ENCODE data around the gene NFATC2IP. TPM values are rescaled to one million over a fixed set of nuclear protein-coding genes. Genes with fewer than 3 reads are reported as not detected.

The NFATC2IP gene
- total and polyA plus RNA-seq, 2 of the 13 experiments (the other 11 are each of a cell fraction or from before 2014, with no cell fraction given) = 32.1 to 48.5 TPM

- TF ChIP-seq ZNF574 (CRISPR knock-in tag; IDR thresholded peaks at IDR 0.05) (peak; percentile 56; the same call in 1 of the 2 replicates), HMG20A (CRISPR knock-in tag; IDR thresholded peaks at IDR 0.05; ENCODE audit: borderline replicate concordance) (peak; percentile 64; the same call in 1 of the 2 replicates), RFXANK (CRISPR knock-in tag; IDR thresholded peaks at IDR 0.05) (no peak), ZNF205 (CRISPR knock-in tag; IDR thresholded peaks at IDR 0.05) (no peak), HNRNPK (IDR thresholded peaks at IDR 0.05; ENCODE audit: low read depth, low read length, poor library complexity, severe bottlenecking) (no peak), SMAD3 (CRISPR knock-in tag; IDR thresholded peaks at IDR 0.05) (0 out of 2 replicates have a peak, but pooled peaks have one; percentile 40), ZNF713 (CRISPR knock-in tag; IDR thresholded peaks at IDR 0.05) (no peak), RNF2 (conservative IDR thresholded peaks at IDR 0.05; ENCODE audit: low read depth) (no peak), IKZF5 (CRISPR knock-in tag; IDR thresholded peaks at IDR 0.05) (peak; percentile 55; the same call in 1 of the 2 replicates), PRMT3 (CRISPR knock-in tag; IDR thresholded peaks at IDR 0.05; ENCODE audit: borderline replicate concordance, low read depth) (no peak), SATB2 (CRISPR knock-in tag; IDR thresholded peaks at IDR 0.05) (no peak), ZNF468 (CRISPR knock-in tag; IDR thresholded peaks at IDR 0.05) (no peak), NFIB (CRISPR knock-in tag; IDR thresholded peaks at IDR 0.05; ENCODE audit: borderline replicate concordance) (no peak), ZNF75D (CRISPR knock-in tag; IDR thresholded peaks at IDR 0.05; ENCODE audit: borderline replicate concordance) (no peak), ZNF83 (CRISPR knock-in tag; IDR thresholded peaks at IDR 0.05; ENCODE audit: borderline replicate concordance) (no peak), TOPORS (CRISPR knock-in tag; IDR thresholded peaks at IDR 0.05) (no peak), ZNF550 (CRISPR knock-in tag; IDR thresholded peaks at IDR 0.05; ENCODE audit: borderline replicate concordance) (no peak), KLF12 (CRISPR knock-in tag; IDR thresholded peaks at IDR 0.05; ENCODE audit: borderline replicate concordance) (peak; percentile 38; the same call in 1 of the 2 replicates), SOX6 (IDR thresholded peaks at IDR 0.05) (no peak), SOX6 (CRISPR knock-in tag; IDR thresholded peaks at IDR 0.05) (0 out of 2 replicates have a peak, but pooled peaks have one; percentile 13)
- TF ChIP-seq, protein P1, sequence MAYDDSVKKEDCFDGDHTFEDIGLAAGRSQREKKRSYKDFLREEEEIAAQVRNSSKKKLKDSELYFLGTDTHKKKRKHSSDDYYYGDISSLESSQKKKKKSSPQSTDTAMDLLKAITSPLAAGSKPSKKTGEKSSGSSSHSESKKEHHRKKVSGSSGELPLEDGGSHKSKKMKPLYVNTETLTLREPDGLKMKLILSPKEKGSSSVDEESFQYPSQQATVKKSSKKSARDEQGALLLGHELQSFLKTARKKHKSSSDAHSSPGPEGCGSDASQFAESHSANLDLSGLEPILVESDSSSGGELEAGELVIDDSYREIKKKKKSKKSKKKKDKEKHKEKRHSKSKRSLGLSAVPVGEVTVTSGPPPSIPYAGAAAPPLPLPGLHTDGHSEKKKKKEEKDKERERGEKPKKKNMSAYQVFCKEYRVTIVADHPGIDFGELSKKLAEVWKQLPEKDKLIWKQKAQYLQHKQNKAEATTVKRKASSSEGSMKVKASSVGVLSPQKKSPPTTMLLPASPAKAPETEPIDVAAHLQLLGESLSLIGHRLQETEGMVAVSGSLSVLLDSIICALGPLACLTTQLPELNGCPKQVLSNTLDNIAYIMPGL (CRISPR knock-in tag; IDR thresholded peaks at IDR 0.05; ENCODE audit: borderline replicate concordance in 1 of 2, low read depth in 1 of 2) = peak in 1 of 2 experiments; percentile 31; a peak in 1 of 4 replicates
- TF ChIP-seq, protein P2, sequence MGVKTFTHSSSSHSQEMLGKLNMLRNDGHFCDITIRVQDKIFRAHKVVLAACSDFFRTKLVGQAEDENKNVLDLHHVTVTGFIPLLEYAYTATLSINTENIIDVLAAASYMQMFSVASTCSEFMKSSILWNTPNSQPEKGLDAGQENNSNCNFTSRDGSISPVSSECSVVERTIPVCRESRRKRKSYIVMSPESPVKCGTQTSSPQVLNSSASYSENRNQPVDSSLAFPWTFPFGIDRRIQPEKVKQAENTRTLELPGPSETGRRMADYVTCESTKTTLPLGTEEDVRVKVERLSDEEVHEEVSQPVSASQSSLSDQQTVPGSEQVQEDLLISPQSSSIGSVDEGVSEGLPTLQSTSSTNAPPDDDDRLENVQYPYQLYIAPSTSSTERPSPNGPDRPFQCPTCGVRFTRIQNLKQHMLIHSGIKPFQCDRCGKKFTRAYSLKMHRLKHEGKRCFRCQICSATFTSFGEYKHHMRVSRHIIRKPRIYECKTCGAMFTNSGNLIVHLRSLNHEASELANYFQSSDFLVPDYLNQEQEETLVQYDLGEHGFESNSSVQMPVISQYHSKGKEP (CRISPR knock-in tag; IDR thresholded peaks at IDR 0.05) = no peak
Measured at GRCh38 chr16:28923652-28924398, 26.9 kb upstream of the NFATC2IP start (continued).

Data from HepG2 (cell line).